Measurements from ENCODE around the gene GLG1. TPM values are rescaled to one million over a fixed set of nuclear protein-coding genes. Genes with fewer than 3 reads are reported as not detected.
"Not testable (repeated sequence)": the region's sequence is repeated elsewhere in the genome, so short reads cannot be mapped to it uniquely, and the experiment has no call there.

Gene GLG1
- total and polyA plus RNA-seq, 12 donors, result 31.6 to 146 (median 112) TPM

GRCh38 chr16:74557275-74557674 is 49.6 kb downstream of the GLG1 start:
- 80 to 93% (median 86%) methylated on average over 1 of the region's 1 CpG for WGBS, 4 donors
- TF ChIP-seq CTCF (IDR thresholded peaks at IDR 0.05), result no peak
- TF ChIP-seq POLR2A (IDR thresholded peaks at IDR 0.05), result no peak
- no peak for DNase-seq
- H3K4me1 ChIP-seq (replicated peaks in 1 of 2), result peaks cover 0 to 19% of the 10 kb centered on the region in 2 donors
- no peak overlapping the region for H3K4me3 ChIP-seq
- H3K9me3 ChIP-seq (replicated peaks in 1 of 3), result no peaks in the 10 kb centered on the region
- no peaks in the 10 kb centered on the region for H3K27me3 ChIP-seq
- intact Hi-C loops (cut with DNase I), result no loop called here
- H3K36me3 ChIP-seq (replicated peaks in 1 of 2), result no peaks in the 10 kb centered on the region
- no peak overlapping the region for H3K27ac ChIP-seq

- Histone ChIP-seq H3K36me3 (replicated peaks in 1 of 2) (no peaks in the 10 kb centered on the region), H3K4me3 (no peak overlapping the region), H3K4me1 (replicated peaks in 1 of 2) (peaks cover 0 to 12% of the 10 kb centered on the region in 2 donors), H3K27me3 (no peaks in the 10 kb centered on the region), H3K27ac (no peak overlapping the region), H3K9me3 (replicated peaks in 1 of 3) (no peaks in the 10 kb centered on the region)
- TF ChIP-seq CTCF (IDR thresholded peaks at IDR 0.05), result no peak
- TF ChIP-seq POLR2A (IDR thresholded peaks at IDR 0.05), result no peak
- DNase-seq, result no peak
- intact Hi-C loops (cut with DNase I), result no loop called here
- WGBS, 4 donors, result 97 to 100% (median 99%) methylated on average over 1 of the region's 1 CpG
These were observed 50.5 kb downstream of the GLG1 start for GRCh38 chr16:74556375-74556922.

- H3K4me1 ChIP-seq (replicated peaks in 1 of 2); H3K27me3 ChIP-seq; H3K4me3 ChIP-seq; H3K36me3 ChIP-seq (replicated peaks in 1 of 2); DNase-seq; H3K27ac ChIP-seq; intact Hi-C loops (cut with DNase I); H3K9me3 ChIP-seq (replicated peaks in 1 of 3): not testable (repeated sequence)
- WGBS, 4 donors, result 80 to 95% (median 93%) methylated on average over 1 to 6 of the region's 6 CpGs
These were observed 54.6 kb downstream of the GLG1 start for GRCh38 chr16:74552357-74552756.

- H3K4me1 ChIP-seq (replicated peaks in 1 of 2); DNase-seq; H3K36me3 ChIP-seq (replicated peaks in 1 of 2); H3K27me3 ChIP-seq; H3K4me3 ChIP-seq; intact Hi-C loops (cut with DNase I); H3K9me3 ChIP-seq (replicated peaks in 1 of 3); H3K27ac ChIP-seq: not testable (repeated sequence)
- 78 to 86% (median 84%) methylated on average over 7 of the region's 7 CpGs for WGBS, 4 donors
These were observed 56.5 kb downstream of the GLG1 start for GRCh38 chr16:74550227-74551019.

GRCh38 chr16:74546112-74546511 is 60.8 kb downstream of the GLG1 start:
- H3K36me3 ChIP-seq (replicated peaks in 1 of 2); H3K4me1 ChIP-seq (replicated peaks in 1 of 2); intact Hi-C loops (cut with DNase I); H3K27me3 ChIP-seq; H3K4me3 ChIP-seq; H3K9me3 ChIP-seq (replicated peaks in 1 of 3); H3K27ac ChIP-seq; DNase-seq: not testable (repeated sequence)
- WGBS, 4 donors, result 98 to 100% (median 98%) methylated on average over 4 of the region's 4 CpGs

GRCh38 chr16:74542911-74543578 is 63.9 kb downstream of the GLG1 start:
- H3K4me1 ChIP-seq (replicated peaks in 1 of 2); intact Hi-C loops (cut with DNase I); H3K4me3 ChIP-seq; H3K36me3 ChIP-seq (replicated peaks in 1 of 2); DNase-seq; H3K9me3 ChIP-seq (replicated peaks in 1 of 3); H3K27me3 ChIP-seq; H3K27ac ChIP-seq: not testable (repeated sequence)
- WGBS, 4 donors, result 90 to 100% (median 95%) methylated on average over 1 to 2 of the region's 3 CpGs

GRCh38 chr16:74540663-74541062 is 66.3 kb downstream of the GLG1 start:
- DNase-seq, result peak in 5 of 7 donors; percentile 33 to 67 (median 39)
- WGBS, 4 donors, result 33 to 46% (median 40%) methylated on average over 4 to 6 of the region's 6 CpGs
- H3K4me1 ChIP-seq (replicated peaks in 1 of 2); H3K27ac ChIP-seq; H3K9me3 ChIP-seq (replicated peaks in 1 of 3); H3K4me3 ChIP-seq; H3K27me3 ChIP-seq; intact Hi-C loops (cut with DNase I); H3K36me3 ChIP-seq (replicated peaks in 1 of 2): not testable (repeated sequence)

GRCh38 chr16:74538801-74539200 is 68.1 kb downstream of the GLG1 start:
- H3K9me3 ChIP-seq (replicated peaks in 1 of 3); H3K4me3 ChIP-seq; H3K27me3 ChIP-seq; H3K27ac ChIP-seq; DNase-seq; intact Hi-C loops (cut with DNase I); H3K4me1 ChIP-seq (replicated peaks in 1 of 2); H3K36me3 ChIP-seq (replicated peaks in 1 of 2): not testable (repeated sequence)
- WGBS, 4 donors, result 83 to 100% (median 100%) methylated on average over 1 of the region's 3 CpGs; no CpG with 5 or more reads in 1 of the 4 donors

GRCh38 chr16:74537746-74538145 is 69.2 kb downstream of the GLG1 start:
- H3K9me3 ChIP-seq (replicated peaks in 1 of 3); H3K36me3 ChIP-seq (replicated peaks in 1 of 2); intact Hi-C loops (cut with DNase I); H3K4me3 ChIP-seq; H3K27ac ChIP-seq; H3K27me3 ChIP-seq; H3K4me1 ChIP-seq (replicated peaks in 1 of 2); DNase-seq: not testable (repeated sequence)
- 46 to 74% (median 66%) methylated on average over 1 of the region's 1 CpG for whole genome bisulfite sequencing, 4 donors
